Stimulated activated CD4-positive, alpha-beta T cell treated with anti-CD3 and anti-CD28 coated beads, TNF-alpha, amount 100 ng/mL, for 4 hours (primary cell): ENCODE measurements around the gene MIER3.
A peak's percentile ranks its signal among the peaks of the same experiment; 100 is the strongest.

ENCODE experiments used
- DNase-seq, 3 experiments: peaks; one replicate each; pipeline ENCODE4 v3.0.0-alpha.2; 2020; ENCODE audit warnings: low read depth in 3 of 3

The MIER3 gene

GRCh38 chr5:56961746-56962145 lies 9.8 kb upstream of the MIER3 start:
- DNase-seq = no peak

GRCh38 chr5:56959326-56959725 lies 7.4 kb upstream of the MIER3 start:
- DNase-seq = no peak

- no peak for DNase-seq
Measured at GRCh38 chr5:56958595-56958994, 6.7 kb upstream of the MIER3 start.

GRCh38 chr5:56954262-56954661 lies 2.3 kb upstream of the MIER3 start:
- DNase-seq = no peak

GRCh38 chr5:56951126-56951945 lies 587 bp downstream of the MIER3 start:
- DNase-seq = peak in 2 of 3 experiments; percentile 2 to 26

- peak; percentile 20 to 32 (median 25) for DNase-seq
Measured at GRCh38 chr5:56950626-56951125, 1.2 kb downstream of the MIER3 start.

- DNase-seq = no peak
Measured at GRCh38 chr5:56947052-56947451, 4.9 kb downstream of the MIER3 start.

- no peak for DNase-seq
Measured at GRCh38 chr5:56941981-56942380, 9.9 kb downstream of the MIER3 start.

GRCh38 chr5:56938858-56939257 lies 13.1 kb downstream of the MIER3 start:
- DNase-seq = no peak

- no peak for DNase-seq
Measured at GRCh38 chr5:56934325-56934724, 17.6 kb downstream of the MIER3 start.

- DNase-seq = no peak
Measured at GRCh38 chr5:56922922-56923321, 29.0 kb downstream of the MIER3 start.

- no peak for DNase-seq
Measured at GRCh38 chr5:56919942-56920662, 31.8 kb downstream of the MIER3 start.

GRCh38 chr5:56918054-56918453 lies 33.9 kb downstream of the MIER3 start:
- DNase-seq = no peak

- no peak for DNase-seq
Measured at GRCh38 chr5:56917534-56917933, 34.4 kb downstream of the MIER3 start.

GRCh38 chr5:56914678-56915077 lies 37.2 kb downstream of the MIER3 start:
- DNase-seq = no peak

GRCh38 chr5:56913766-56914165 lies 38.2 kb downstream of the MIER3 start:
- DNase-seq = no peak

- no peak for DNase-seq
Measured at GRCh38 chr5:56910210-56910965, 41.5 kb downstream of the MIER3 start.

GRCh38 chr5:56909294-56910209 lies 42.4 kb downstream of the MIER3 start, which contains the start of gene SETD9:
TSS of gene SETD9 (plus strand) at chr5:56909596. CDS start at chr5:56909646, 50 bp downstream.
- peak; percentile 69 to 87 (median 76) for DNase-seq

GRCh38 chr5:56908942-56909293 lies 43.0 kb downstream of the MIER3 start:
- peak in 1 of 3 experiments; percentile 2 for DNase-seq

- no peak for DNase-seq
Measured at GRCh38 chr5:56900858-56901578, 50.9 kb downstream of the MIER3 start.
